Endothelial cell of umbilical vein (primary cell): ENCODE measurements around the gene MERTK. TPM values are rescaled to one million over a fixed set of nuclear protein-coding genes. Genes with fewer than 3 reads are reported as not detected.

Source experiments
- BruUV-seq: library from RNA; stranded (reverse); fragments of 400-500 nt; replicated peaks from 2 replicates; lab custom pipeline; 2021; lab: Mats Ljungman, UMichigan
- CTCF ChIA-PET: fragments of 300-600, 350-600 bp; sonication (Branson Sonifier 250); formaldehyde crosslinking; loops from one replicate; lab custom pipeline; 2021; ENCODE audit warnings: antibody characterized with exemption, inconsistent platforms; lab: Charles Lee
- POLR2A ChIA-PET: fragments of 300-600, 350-600 bp; sonication (Branson Sonifier 250); formaldehyde crosslinking; loops from one replicate; lab custom pipeline; 2021; ENCODE audit warnings: antibody characterized with exemption, inconsistent platforms; lab: Charles Lee
- DNase-seq: peaks from one replicate; pipeline ENCODE4 v3.0.0-alpha.2; 2011; ENCODE audit warnings: low read depth, low spot score
- FAIRE-seq: peaks from 2 replicates; lab custom pipeline; 2011; peaks lifted over from hg19 to GRCh38; lab: Jason Lieb, UNC
- H2AFZ ChIP-seq: 2 replicates; pipeline ENCODE4 v1.6.0; 2012; ENCODE audit warnings: low read depth, low read length, control low read depth, inconsistent platforms
- H3K27ac ChIP-seq: 2 replicates; pipeline ENCODE4 v1.5.1; 2011; ENCODE audit warnings: low read depth, mild to moderate bottlenecking, control low read depth, low read length, moderate library complexity; ENCODE audit not compliant: insufficient read depth
- H3K27me3 ChIP-seq, 2 experiments: 2 replicates each; pipeline versions ENCODE4 v1.6.0 to v1.6.1; 2011; ENCODE audit warnings: low read length in 2 of 2, mixed read lengths in 1 of 2; ENCODE audit not compliant: control insufficient read depth in 2 of 2, insufficient read depth in 2 of 2
- H3K36me3 ChIP-seq, 2 experiments: 2 replicates in 1 of 2; 3 replicates in 1 of 2; pipeline ENCODE4 v1.5.1; 2011; ENCODE audit warnings: low read length in 2 of 2, mild to moderate bottlenecking in 1 of 2, moderate library complexity in 1 of 2; ENCODE audit not compliant: control insufficient read depth in 2 of 2, insufficient read depth in 2 of 2; ENCODE audit errors: extremely low read depth in 1 of 2
- H3K4me1 ChIP-seq: 3 replicates; pipeline ENCODE4 v1.5.1; 2011; ENCODE audit warnings: mild to moderate bottlenecking, low read length; ENCODE audit not compliant: control insufficient read depth, insufficient read depth; ENCODE audit errors: extremely low read depth
- H3K4me2 ChIP-seq: 2 replicates; pipeline ENCODE4 v1.6.1; 2011; ENCODE audit warnings: low read length, control low read depth, mixed read lengths; ENCODE audit not compliant: insufficient read depth
- H3K4me3 ChIP-seq, 3 experiments: fragments of 200-600 bp in 1 of 3; sonication (generic), shearing (Covaris generic) in 1 of 3; replicated peaks in 1 of 3; 2 replicates each; pipeline ENCODE4 v1.5.1; 2011 to 2016; ENCODE audit warnings: control low read depth in 3 of 3, low read length in 3 of 3, mild to moderate bottlenecking in 2 of 3, inconsistent platforms in 1 of 3, low read depth in 1 of 3, moderate library complexity in 1 of 3; ENCODE audit not compliant: insufficient read depth in 1 of 3
- H3K79me2 ChIP-seq: 2 replicates; pipeline ENCODE4 v1.6.0; 2012; ENCODE audit warnings: low read length, inconsistent platforms; ENCODE audit not compliant: control insufficient read depth, insufficient read depth
- H3K9ac ChIP-seq: replicated peaks from 2 replicates; pipeline ENCODE3; 2011; ENCODE audit warnings: low read length, control low read depth; ENCODE audit not compliant: insufficient read depth; ENCODE audit errors: extremely low read depth
- H3K9me1 ChIP-seq: replicated peaks from 3 replicates; pipeline ENCODE4 v1.6.0; 2011; ENCODE audit warnings: mild to moderate bottlenecking, low read length; ENCODE audit not compliant: control insufficient read depth, insufficient read depth; ENCODE audit errors: extremely low read depth
- H3K9me3 ChIP-seq: replicated peaks from 2 replicates; pipeline ENCODE4 v1.5.1; 2012; ENCODE audit warnings: low read length, inconsistent platforms; ENCODE audit not compliant: control insufficient read depth, insufficient read depth
- H4K20me1 ChIP-seq: replicated peaks from 2 replicates; pipeline ENCODE3; 2011; ENCODE audit warnings: mild to moderate bottlenecking, low read length; ENCODE audit not compliant: control insufficient read depth, insufficient read depth; ENCODE audit errors: extremely low read depth
- FOS ChIP-seq: IDR thresholded peaks from 2 replicates; pipeline ENCODE4 v1.6.1; 2011; ENCODE audit warnings: mild to moderate bottlenecking, low read length, moderate library complexity, borderline replicate concordance; ENCODE audit not compliant: insufficient read depth
- GATA2 ChIP-seq: IDR thresholded peaks from 2 replicates; pipeline ENCODE4 v1.7.0; 2011; ENCODE audit warnings: low read depth, mild to moderate bottlenecking, moderate library complexity, mixed read lengths, low read length; ENCODE audit not compliant: insufficient read length, insufficient read depth
- MYC ChIP-seq: IDR thresholded peaks from one replicate; pipeline ENCODE4 v1.6.1; 2011; ENCODE audit warnings: mild to moderate bottlenecking, low read depth, low read length
- POLR2AphosphoS5 ChIP-seq: IDR thresholded peaks from 2 replicates; pipeline ENCODE4 v1.6.1; 2012; ENCODE audit warnings: low read depth, mild to moderate bottlenecking, control low read depth, low read length, moderate library complexity; ENCODE audit not compliant: insufficient read depth
- dilution Hi-C: fragments of 300-500 bp; cut with MboI; formaldehyde crosslinking; loops from one replicate; pipeline ENCODE4 v1.15.0; 2019; ENCODE audit warnings: low sequenced_read_pairs; ENCODE audit not compliant: extremely low pct_ligation_motif_present
- intact Hi-C: fragments of 100-400 bp; cut with micrococcal nuclease; formaldehyde crosslinking; loops from one replicate; pipeline ENCODE4 v1.10.0; 2022
- polyA plus RNA-seq, 4 experiments: library from polyadenylated mRNA; depleted of rRNA in 3 of 4; stranded (reverse) in 3 of 4; unstranded in 1 of 4; fragments of >200 nt; gene quantifications; 2 replicates each; pipeline versions ENCODE4 v1.2.1 to v1.2.3, GENCODE V29; 2011 to 2012; ENCODE audit warnings: missing spikeins in 1 of 4
- total RNA-seq: library from RNA; stranded (reverse); gene quantifications from 2 replicates; pipeline ENCODE4 v1.2.3, GENCODE V29; 2021
- TF ChIP-seq, protein P1 (sequence below): IDR thresholded peaks from 2 replicates; pipeline ENCODE4 v1.6.1; 2011; ENCODE audit not compliant: insufficient read depth, insufficient read length
- TF ChIP-seq, protein P2 (sequence below), 2 donors: IDR thresholded peaks; 1 replicate in 1 of 2; 2 replicates in 1 of 2; pipeline ENCODE4 v1.5.1; 2011; ENCODE audit warnings: low read length in 2 of 2, mild to moderate bottlenecking in 2 of 2, moderate library complexity in 2 of 2, control low read depth in 1 of 2, inconsistent platforms in 1 of 2, low read depth in 1 of 2; ENCODE audit not compliant: insufficient read depth in 1 of 2; ENCODE audit errors: extremely low read depth in 1 of 2

MERTK gene
- total and polyA plus RNA-seq, 2 donors (not counting 3 experiments of a cell fraction or from before 2014, with no cell fraction given), result 37.3 to 39.6 TPM

- ChIA-PET POLR2A (no interaction called here), CTCF (no interaction called here)
- no TSS peak for BruUV-seq
- DNase-seq, result no peak
- no peak overlapping the region for H3K4me2 ChIP-seq
- H3K36me3 ChIP-seq, result peaks cover 7 to 25% of the 10 kb centered on the region in 2 experiments
- H3K9me3 ChIP-seq, result no peaks in the 10 kb centered on the region
- no peak for FAIRE-seq
- no peaks in the 10 kb centered on the region for H3K27me3 ChIP-seq
- H3K9me1 ChIP-seq, result no peaks in the 10 kb centered on the region
- no peak for TF ChIP-seq MYC
- TF ChIP-seq FOS, result no peak
- TF ChIP-seq, protein P1, sequence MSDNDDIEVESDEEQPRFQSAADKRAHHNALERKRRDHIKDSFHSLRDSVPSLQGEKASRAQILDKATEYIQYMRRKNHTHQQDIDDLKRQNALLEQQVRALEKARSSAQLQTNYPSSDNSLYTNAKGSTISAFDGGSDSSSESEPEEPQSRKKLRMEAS, result no peak
- TF ChIP-seq GATA2, result no peak
- TF ChIP-seq POLR2AphosphoS5, result no peak
- TF ChIP-seq, protein P2, sequence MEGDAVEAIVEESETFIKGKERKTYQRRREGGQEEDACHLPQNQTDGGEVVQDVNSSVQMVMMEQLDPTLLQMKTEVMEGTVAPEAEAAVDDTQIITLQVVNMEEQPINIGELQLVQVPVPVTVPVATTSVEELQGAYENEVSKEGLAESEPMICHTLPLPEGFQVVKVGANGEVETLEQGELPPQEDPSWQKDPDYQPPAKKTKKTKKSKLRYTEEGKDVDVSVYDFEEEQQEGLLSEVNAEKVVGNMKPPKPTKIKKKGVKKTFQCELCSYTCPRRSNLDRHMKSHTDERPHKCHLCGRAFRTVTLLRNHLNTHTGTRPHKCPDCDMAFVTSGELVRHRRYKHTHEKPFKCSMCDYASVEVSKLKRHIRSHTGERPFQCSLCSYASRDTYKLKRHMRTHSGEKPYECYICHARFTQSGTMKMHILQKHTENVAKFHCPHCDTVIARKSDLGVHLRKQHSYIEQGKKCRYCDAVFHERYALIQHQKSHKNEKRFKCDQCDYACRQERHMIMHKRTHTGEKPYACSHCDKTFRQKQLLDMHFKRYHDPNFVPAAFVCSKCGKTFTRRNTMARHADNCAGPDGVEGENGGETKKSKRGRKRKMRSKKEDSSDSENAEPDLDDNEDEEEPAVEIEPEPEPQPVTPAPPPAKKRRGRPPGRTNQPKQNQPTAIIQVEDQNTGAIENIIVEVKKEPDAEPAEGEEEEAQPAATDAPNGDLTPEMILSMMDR (IDR thresholded peaks at IDR 0.05; ENCODE audit: extremely low read depth in 1 of 2, insufficient read depth in 1 of 2, low read depth in 1 of 2, low read length in 2 of 2), result no peak
- H2AFZ ChIP-seq, result no peak overlapping the region
- no peaks in the 10 kb centered on the region for H4K20me1 ChIP-seq
- dilution Hi-C loops (no loop called here), intact Hi-C loops (no loop called here)
- no peaks in the 10 kb centered on the region for H3K4me1 ChIP-seq
- no peak overlapping the region for H3K4me3 ChIP-seq
- H3K27ac ChIP-seq, result no peak overlapping the region
- no peak overlapping the region for H3K9ac ChIP-seq
- H3K79me2 ChIP-seq, result no peaks in the 10 kb centered on the region
These were observed 109.1 kb downstream of the MERTK start for GRCh38 chr2:112007493-112007892.
